HG02678 (cell line): Measurements from ENCODE around the gene GAMT.

Experiments
- ATAC-seq: cut with Tn5 transposase; IDR thresholded peaks from one replicate; pipeline ENCODE4 v1.9.1; 2021; ENCODE audit warnings: mild to moderate bottlenecking, moderate library complexity; ENCODE audit not compliant: unreplicated experiment

GAMT gene

DNA sequence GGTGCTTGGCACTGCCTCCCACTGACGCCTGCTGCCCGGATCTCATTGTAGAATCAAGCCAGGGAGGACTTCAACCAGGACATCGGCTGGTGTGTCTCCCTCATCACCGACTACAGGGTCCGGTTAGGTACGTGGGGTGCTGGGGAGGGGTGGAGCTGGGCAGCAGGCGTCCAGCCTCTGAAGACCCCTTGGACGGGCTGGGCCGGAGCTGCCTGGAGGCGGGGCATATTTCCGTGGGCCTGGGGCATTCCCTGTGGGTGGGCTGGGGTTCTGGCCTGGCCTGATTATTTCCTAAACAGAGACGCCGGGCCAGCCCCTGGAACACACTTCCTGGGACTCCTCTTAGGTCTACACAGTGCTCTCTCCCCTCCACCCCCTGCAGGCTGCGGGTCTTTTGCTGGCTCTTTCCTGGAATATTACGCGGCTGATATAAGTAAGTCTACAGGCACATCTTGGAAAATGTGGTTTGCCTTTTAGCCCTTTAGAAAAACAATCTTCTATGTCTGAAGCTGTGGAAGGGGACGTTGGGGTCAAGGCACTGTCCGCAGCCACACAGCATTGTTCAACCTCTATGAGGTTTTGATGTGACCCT lies 32.0 kb downstream of the GAMT start:
- ATAC-seq = no peak

DNA sequence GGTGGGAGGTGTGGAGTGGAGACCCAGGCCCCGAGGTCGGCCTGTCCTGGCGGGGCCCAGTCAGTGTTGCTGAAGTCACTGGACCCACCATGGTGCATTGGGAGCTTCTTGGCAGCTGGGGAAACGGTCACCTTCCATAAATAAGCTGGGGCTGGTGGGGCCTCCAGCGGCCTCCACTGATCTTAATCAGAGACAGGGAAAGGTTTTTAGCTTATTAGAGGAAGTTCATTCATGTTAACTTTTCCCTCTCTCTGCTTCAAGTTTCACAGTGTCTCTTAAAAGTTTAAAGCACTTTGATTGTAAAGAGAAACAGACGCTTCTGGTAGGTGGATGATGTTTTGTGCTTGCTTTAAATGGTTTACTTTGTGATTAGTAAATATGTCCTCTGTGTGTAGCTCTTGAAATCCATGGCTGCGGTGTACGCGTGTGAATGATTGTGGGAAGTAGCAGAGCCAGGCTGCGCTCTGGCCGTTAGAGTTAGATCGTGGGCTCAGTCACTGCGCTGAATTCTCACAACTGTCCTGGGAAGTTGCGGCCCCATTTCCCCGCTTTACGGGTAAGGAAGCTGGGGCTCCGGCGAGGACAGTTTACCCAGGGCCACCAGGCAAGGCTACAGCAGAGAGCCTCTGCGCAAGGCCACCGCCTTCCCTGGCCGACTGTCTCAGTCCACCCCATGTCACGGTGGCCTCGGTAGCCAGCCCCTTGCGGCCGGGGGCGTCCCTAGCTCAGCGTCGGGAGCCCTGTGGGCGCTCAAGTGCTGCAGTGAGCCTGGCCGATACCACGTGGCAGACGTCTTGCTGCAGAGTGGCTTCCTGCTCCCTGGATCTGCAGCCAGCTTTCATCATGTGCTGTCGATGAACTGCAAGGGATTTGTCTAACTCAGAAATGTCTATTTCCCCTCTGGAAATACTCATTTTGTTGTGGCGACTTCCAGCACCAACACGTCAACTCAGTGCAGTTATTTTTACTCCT lies 34.2 kb downstream of the GAMT start:
- no peak for ATAC-seq

DNA sequence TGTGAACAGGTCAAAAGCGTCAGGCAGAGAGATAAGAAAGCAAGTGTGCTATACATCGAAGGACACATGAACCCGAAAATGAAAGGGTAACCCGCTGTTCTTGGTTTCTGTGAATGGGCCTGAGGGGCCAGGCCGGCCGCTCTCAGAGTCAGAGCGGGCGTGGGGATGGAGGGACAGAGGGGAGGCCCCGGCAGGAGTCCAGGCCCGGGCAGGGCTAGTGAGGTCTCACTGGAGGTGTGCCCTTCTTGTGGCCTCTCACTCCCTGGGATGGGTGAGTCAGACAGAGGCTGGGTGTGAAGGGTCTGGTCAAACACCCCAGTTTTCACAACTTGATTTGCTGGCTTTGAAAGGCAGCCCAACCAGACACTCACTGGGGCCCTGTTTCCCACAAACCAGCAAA lies 35.0 kb downstream of the GAMT start:
- no peak for ATAC-seq

DNA sequence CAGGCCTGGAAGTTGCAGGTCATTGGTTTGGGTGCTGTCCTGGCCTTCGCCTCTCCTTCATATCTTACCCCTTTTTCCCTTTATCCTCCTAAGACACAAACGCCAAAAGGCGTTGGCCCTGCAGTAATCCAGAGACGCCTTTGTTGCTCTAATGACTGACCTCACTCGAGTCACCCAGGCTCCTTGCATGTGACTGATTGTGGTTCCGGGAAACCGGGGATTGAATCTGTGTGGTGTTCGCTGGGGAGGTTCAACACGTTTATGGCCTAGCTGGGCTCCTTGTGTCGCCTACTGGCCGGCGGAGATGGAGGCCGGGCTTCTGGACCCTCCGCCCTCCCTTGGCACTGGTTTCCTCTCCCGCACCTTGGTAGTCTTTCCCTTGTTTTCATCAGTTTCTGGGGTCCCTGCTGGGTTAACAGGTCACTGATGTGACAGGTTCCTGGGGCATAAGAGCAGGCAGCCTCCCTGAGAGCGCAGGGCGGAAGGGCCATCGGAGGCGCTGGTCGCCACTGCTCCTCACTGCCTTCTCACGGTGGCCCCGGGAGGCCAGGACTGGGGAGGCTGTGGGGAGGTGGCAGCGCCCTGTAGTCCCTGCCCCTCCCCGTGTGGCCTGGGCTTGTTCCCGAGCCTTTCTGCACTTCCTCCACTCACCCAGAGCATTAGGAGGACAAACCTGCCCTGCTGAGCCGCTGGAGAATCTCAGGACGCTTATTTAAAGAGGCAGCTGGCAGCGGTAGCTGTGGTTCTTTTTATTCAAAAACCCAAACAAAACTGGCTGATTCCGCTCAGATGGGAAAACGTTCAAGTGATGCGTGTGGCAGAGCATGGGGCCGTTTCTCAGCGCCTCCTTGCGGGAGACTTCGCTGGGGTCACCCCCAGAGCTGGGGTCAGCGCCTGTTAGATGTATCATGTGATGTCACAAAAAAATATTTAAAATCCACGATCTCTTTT lies 35.7 kb downstream of the GAMT start:
- ATAC-seq = no peak

DNA sequence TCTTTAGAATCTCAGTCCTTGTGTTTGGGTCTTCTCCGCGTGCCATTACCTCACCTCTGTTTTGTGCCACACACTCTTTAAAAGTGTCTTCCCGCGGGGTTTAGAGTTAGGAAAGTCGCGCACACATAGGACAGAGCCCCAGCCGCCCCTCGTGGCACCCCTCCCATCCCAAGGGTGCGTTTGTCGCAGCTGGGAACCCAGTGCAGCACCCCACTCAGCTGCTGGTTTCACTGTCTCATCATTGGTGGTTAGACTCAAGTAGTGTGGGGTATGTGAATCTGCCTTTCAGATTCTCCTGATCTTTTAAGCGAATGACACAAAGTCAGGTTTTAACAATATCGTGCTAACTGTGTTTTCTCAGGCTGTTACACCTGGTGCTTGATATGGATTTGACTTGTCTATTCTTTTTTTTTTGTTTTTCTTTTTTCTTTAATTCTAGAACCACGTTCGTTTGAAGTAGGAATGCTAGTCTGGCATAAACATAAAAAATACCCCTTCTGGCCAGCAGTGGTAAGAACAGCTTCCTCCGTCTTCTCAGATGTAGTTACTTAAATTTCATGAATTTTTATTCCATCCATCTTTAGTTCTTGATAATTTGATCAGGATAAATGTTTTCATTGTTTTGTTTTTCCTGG lies 37.2 kb downstream of the GAMT start:
- no peak for ATAC-seq

DNA sequence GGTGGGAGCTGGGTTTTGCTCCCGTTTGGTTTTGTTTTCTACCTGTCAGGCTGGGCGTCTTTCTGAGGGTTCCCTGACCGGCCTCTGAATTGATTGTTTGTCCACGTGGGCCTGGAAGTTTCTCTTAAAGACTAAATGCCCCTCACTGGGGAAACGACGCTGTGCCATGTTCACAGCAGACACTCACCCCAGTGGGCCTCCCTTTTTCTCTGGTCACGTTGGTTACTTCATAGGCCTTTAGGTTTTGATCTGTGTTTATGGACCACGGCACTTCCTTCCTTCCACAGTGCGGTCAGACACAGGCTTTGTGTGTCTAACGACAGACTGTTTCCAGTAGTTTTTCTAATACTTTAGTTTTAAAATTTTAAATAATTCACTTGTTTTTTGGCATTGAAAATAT lies 37.7 kb downstream of the GAMT start:
- no peak for ATAC-seq

DNA sequence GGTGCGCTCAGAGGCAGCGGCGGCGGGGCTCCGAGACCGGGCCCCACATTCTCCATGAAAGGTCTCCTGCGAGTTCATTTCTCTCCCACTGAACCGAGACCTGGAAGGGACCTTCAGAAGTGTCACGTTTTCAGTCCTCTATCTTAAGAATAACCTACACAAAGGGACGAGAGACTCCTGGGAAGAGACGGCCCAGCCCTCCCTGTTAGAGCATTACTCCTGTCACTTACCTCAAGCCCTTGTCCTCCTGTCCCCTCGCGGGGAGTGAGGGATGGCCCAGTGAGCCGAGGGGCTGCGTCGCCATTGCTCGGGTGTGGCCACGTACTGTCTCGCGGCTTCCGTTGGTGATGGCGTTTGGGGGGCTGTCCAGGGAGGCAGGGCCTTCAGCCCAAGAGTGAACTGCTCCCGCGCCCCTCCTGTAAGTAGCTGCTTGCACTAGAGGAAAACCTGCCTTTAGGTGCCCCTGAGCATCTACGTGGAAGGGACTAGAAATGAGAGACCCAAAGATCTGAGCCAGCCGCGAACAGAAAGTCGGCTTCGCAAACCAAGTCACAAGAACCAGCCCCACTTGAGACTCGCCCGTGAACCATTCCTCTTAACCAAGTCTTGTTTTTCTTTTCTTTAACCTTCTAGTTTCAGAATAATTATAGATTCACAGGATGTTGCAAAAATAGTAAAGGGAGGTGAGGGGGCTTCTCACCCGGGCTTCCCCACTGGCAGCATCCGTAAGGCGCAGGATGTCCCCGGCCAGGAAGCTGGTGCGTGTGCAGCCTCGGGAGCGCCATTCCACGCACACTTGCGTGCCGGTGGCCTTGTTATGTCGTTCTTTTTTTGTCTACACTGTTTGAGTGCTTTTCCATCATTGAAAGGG lies 38.7 kb downstream of the GAMT start:
- ATAC-seq = no peak

DNA sequence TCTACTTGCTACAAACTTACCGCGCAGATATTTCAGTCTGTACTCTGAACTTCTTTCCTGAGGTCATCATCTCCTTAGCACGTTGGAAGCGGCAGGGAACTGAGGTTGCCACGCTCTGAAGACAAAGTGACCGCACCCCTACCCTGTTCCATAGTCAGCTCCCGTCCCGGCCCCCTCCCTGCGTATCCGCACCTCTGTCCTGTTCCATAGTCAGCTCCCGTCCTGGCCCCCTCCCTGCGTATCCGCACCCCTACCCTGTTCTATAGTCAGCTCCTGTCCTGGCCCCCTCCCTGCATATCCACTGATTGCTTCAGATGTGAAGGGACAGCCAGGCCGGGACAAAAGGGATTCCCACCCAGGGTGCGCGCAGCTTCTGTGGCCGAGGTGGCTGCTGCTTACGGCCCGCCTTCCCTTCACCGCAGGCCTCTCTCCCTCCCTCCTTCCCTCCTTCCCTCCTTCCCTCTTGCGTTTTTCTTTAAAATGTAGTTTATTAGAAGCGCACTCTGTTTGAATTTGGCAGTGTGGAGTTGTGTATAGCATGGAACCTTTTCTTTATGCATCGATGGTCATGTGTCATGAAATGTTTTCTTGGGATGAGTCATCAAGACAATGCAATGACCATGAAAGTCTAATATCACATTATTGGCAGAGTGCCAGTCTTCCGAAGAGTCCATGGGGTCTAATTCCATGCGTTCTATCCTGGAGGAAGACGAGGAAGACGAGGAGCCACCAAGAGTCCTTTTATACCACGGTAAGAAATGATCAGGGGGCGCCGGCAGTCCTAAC lies 39.5 kb downstream of the GAMT start:
- no peak for ATAC-seq

DNA sequence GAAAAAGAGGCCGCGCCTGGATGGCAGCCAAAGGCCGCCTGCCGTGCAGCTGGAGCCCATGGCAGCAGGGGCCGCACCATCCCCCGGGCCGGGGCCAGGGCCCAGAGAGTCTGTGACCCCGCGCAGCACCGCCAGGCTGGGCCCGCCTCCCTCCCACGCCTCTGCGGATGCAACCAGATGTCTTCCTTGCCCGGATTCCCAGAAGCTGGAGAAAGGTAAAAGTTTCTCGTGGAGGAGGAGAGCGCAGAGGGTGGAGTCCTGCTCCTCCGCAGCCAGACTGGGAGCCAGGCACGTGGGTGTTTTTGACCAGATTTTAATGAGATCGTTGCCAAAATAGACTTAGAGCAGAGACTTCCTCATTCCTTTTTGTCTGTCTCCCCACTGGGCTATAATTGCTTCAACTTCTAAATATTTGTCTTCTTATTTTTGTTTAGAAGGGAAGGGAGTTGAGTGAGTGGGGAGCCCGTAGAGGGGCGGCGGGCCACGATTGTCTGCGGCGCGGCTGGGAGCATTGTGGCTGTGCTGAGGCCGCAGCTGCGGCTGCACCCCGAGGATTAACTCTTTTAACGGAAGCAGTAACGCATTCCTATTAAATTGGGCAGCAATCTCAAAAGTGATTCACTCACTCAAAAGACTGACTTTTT lies 40.4 kb downstream of the GAMT start:
- no peak for ATAC-seq

DNA sequence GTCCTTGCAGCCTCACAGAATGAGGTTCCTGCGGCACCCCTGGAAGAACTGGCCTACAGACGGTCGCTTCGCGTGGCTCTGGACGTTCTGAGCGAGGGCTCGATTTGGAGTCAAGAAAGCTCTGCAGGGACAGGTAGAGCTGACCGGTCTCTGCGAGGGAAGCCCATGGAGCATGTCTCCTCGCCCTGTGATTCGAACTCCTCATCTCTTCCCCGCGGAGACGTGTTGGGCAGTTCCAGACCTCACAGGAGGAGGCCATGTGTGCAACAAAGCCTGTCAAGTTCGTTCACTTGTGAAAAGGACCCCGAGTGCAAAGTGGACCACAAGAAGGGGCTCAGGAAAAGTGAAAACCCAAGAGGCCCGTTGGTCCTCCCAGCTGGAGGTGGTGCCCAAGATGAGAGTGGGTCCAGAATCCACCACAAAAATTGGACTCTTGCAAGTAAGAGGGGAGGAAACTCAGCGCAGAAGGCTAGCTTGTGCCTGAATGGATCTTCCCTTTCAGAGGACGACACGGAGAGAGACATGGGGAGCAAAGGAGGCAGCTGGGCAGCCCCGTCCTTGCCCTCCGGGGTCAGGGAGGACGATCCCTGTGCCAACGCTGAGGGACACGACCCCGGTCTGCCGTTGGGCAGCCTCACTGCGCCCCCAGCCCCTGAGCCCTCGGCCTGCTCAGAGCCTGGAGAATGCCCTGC lies 41.1 kb downstream of the GAMT start:
- no peak for ATAC-seq

DNA sequence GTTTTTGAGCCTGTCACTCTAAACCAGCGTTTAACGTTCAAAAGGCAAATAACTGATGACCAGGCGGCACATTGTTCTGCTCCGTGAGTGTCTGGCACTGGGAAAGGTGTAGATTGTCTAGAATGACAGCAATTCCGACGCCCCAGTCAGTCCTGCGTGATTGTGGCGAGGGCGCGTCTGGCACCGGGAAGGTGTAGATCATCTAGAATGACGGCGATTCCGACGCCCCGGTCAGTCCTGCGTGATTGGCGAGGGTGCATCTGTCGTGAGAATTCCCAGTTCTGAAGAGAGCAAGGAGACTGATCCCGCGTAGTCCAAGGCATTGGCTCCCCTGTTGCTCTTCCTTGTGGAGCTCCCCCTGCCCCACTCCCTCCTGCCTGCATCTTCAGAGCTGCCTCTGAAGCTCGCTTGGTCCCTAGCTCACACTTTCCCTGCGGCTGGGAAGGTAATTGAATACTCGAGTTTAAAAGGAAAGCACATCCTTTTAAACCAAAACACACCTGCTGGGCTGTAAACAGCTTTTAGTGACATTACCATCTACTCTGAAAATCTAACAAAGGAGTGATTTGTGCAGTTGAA lies 43.7 kb downstream of the GAMT start:
- no peak for ATAC-seq

DNA sequence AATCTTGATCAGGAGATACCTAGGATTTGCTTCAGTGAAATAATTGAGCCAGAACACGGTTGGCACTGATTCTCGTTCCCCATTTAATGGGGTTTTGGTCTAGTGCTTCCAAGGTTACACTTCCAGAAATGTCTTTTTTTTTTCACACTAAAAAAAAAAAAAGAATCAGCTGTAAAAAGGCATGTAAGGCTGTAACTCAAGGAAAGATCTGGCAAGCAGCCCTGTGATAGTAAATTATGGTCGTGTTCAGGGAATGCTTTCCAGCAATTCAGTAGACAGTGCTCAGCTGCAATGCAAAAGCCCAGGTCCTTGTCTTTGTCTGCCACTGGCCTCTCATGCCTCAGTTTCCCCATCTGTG lies 44.9 kb downstream of the GAMT start:
- no peak for ATAC-seq

DNA sequence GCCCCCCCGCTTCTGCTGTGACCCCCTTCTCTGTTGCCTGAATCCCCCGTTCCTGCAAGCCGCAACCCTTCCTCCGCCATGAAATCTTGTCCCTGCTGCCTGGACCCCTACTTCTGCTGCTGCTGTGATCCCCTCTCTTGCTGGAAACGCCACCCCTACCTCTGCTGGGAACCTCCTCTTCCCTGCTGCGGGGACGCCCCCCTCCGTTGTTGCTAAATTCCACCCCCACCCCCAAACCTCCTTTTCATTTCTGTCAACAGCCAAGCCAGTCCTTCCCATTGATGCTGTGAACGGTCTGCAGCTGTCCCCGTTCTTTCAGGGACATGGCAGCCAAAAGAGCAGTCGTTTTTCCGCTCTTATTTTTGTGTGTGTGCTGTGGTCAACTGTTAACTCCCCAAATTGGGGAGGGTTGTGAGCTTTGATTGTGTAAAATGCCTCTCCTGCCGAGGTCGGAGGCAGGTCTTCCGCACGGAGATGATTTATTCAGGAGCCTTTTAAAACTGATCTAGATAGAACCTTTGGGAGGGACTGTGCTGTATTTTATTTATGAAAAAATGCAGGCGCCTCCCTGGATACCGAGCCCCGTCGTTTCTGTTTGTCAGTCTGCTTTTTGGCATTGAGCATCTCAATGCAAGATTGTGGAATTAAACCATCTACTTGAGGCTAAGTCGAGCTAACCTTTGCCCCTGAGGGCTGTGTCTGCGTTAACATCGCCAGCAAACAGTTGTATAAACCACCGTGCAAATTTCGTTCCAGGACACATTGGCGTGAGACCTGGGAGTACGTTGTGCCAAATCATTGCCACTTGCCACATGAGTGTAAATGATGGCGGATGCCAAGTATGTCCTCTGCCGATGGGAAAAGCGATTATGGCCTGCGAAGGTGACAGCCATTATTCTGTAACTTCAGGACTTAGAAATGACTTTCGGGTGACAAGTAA lies 45.5 kb downstream of the GAMT start:
- ATAC-seq = no peak

DNA sequence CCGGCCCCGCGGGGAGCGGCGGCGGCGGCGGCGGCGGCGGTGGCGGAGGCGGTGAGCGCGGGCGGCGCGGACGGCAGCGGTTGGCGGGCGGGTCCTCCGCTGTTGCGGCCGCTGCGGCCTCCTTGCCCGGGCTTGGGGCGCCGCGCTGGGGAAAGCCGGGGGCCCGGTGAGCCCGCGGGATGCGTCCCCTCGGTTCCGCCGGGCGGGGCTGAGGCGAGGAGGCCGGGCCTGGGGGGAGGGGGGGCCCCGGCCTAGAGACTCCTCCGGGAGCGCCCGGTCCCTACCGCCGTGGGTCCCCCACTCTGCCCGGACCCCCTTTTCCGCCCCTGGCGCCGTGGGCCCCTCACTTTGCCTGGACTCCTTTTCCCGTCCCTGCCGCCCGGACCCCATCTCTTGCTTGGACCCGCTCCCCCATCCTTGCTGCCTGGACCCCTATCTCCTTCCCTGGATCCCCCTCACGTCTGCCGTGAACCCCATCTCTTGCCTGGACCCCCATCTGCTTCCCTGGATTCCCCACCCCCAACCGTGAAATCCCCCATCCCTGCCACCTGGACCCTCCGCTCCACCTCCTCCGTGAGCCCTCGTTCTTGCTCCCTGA lies 46.3 kb downstream of the GAMT start:
- no peak for ATAC-seq

DNA sequence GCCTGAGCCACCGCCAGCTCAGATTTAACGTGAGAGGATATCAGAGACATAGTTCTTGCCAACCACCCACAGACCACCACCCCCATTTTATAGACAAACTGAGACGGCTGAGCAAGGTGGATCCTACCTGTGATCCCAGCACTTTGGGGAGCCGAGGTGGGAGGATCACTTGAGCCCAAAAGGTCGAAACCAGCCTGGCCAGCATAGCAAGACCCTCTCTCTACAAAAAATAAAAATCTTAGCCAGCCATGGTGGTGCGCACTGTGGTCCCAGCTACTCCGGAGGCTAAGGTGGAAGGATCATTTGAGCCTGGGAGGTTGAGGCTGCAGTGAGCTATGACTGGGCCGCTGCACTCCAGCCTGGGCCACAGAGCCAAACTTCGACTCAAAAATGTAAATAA lies 48.2 kb downstream of the GAMT start:
- ATAC-seq = no peak

DNA sequence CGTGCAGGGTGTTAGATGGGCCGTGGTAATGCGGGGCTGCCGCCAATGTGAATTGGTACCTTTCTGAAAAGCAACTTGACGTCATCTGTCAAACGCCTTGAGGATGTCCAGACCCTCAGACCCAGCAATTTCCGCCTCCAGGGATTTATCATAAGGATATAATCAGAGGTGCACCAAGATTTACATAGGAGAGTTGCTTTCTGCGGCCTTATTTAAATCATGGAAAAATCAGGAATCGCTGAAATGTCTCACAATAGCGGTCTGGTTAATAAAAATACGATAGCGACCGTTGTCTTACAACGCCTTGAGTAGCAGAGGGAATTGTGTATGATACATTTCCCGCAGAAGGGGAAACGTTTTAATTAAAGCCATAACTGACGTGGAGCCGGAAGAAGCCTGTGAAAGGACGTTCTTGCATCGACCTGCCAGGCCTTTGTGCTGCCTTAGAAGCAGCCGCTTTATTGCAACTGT lies 49.9 kb downstream of the GAMT start:
- no peak for ATAC-seq
